ENCODE measurements around the gene FHIT.

Gene FHIT

DNA sequence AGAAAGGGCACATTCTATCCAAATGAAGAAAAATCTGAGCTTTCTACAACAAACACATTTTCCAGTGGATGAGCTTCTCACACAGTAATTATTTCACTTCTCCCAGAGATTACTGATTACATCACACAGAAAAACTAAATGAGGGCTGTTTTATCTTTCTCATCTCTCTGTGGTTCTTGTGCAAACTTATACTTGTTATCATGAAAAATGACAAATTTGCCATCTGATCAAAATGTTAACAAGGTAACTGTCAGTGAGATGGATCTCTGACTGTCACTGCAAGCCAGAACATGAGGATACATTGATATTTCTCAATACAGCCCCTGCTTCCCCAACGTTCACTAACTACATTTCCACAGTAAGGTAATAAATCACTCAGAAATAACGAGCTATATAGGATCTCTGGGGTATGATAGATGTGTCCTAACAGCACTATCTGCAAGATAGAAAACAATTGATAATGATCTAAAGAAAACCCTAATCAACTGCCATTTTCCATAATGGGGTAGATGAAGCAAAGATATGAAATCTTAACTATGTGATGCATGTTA is 1372.1 kb downstream of the FHIT start:
- H3K27ac Mint-ChIP-seq, result no peak overlapping the region
- DNase-seq, result no peak
- peaks cover under 1% of the 10 kb centered on the region for H3K36me3 Mint-ChIP-seq (ENCODE audit: low read depth)
- H3K27me3 Mint-ChIP-seq, result no peaks in the 10 kb centered on the region
- H3K4me3 Mint-ChIP-seq, result no peak overlapping the region
- H3K4me1 Mint-ChIP-seq (ENCODE audit: low read depth), result peaks cover 32% of the 10 kb centered on the region
- peaks cover 3% of the 10 kb centered on the region for H3K9me3 Mint-ChIP-seq

DNA sequence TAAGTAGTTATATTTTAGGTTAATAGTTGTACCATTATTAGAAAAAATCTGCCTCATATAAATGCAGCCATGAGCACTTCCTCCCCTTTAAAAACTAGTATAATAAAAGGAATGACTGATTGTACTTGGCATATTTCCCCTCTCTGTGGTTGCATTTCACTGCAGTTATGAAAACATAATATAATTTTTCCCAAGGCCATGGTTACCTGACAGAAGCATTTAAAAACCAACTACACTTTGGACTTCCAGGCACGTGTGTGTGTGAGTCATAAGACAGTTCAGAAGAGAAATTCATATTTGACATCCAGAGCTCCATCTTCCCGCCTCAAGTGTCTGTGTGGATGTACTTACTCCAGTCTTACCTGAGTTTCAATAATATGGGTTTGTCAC is 1373.2 kb downstream of the FHIT start:
- H3K36me3 Mint-ChIP-seq (ENCODE audit: low read depth), result peaks cover 2% of the 10 kb centered on the region
- H3K27me3 Mint-ChIP-seq, result no peaks in the 10 kb centered on the region
- H3K4me1 Mint-ChIP-seq (ENCODE audit: low read depth), result peaks cover 35% of the 10 kb centered on the region
- no peak for DNase-seq
- no peaks in the 10 kb centered on the region for H3K9me3 Mint-ChIP-seq
- H3K4me3 Mint-ChIP-seq, result no peak overlapping the region
- H3K27ac Mint-ChIP-seq, result no peak overlapping the region

DNA sequence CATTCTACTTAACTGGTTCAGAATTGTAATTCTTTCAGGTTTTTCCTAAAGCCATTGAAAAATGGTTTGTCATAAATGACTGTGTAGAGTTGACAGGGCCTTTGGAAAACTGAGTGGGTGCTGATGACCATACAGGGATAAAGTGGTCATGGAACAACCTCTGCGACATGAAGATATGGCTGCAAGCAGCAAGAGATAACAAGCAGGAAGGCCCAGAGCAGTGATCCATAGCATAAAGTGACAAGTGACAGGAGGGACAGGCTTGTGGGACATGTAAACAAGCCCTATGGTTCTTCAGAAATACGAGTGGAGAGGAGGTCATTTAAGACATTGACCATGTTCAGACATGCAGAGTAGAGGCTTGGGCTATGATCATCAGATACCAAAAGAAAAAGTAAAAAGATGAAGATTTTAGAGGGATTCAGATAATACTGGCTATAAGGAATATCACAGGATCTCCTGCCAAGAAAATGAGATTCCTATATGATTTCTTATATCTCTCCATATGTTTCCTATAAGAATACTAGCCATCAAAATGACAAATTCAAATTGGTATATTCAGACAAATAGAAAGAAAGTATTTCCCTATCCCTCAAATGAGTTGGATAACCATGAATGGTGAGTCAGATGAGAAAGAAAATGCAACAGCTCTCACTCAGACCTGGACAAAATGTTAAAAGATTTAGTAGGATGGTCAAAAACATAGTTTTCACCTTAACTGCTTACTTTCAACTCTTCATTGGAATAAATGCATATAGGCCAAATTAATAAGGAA is 1373.8 kb downstream of the FHIT start:
- Mint-ChIP-seq H3K27ac (no peak overlapping the region), H3K36me3 (ENCODE audit: low read depth) (peaks cover 2% of the 10 kb centered on the region), H3K4me1 (ENCODE audit: low read depth) (peaks cover 37% of the 10 kb centered on the region), H3K27me3 (no peaks in the 10 kb centered on the region), H3K4me3 (no peak overlapping the region), H3K9me3 (no peaks in the 10 kb centered on the region)
- no peak for DNase-seq

DNA sequence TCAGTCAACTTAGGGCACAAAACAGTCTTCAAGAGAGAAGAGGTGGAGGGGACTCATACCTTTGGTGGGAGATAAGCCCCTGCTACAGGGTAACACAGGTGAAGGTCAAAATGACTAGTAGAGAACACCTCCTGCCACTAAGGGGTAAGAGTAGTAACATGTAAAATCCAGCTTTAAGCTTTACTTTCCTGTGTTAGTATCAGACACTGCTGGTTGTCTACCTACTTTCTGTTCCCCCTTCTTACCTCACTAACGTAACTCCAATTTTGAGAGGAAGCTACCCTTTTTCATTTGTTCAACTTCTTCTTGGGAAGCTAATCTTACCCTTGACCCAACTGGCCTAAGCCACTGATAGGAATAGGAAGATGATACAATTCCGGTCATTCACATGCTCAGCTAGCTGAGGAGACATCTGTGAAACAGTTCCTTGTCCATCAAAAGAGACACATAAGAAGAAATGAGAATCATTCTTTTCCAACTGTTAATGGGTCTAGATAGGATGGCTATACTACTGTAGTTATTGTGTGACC is 1374.7 kb downstream of the FHIT start:
- Mint-ChIP-seq H3K9me3 (no peaks in the 10 kb centered on the region), H3K4me3 (no peak overlapping the region), H3K4me1 (ENCODE audit: low read depth) (peaks cover 41% of the 10 kb centered on the region), H3K36me3 (ENCODE audit: low read depth) (peaks cover 2% of the 10 kb centered on the region), H3K27me3 (no peaks in the 10 kb centered on the region), H3K27ac (no peak overlapping the region)
- no peak for DNase-seq

DNA sequence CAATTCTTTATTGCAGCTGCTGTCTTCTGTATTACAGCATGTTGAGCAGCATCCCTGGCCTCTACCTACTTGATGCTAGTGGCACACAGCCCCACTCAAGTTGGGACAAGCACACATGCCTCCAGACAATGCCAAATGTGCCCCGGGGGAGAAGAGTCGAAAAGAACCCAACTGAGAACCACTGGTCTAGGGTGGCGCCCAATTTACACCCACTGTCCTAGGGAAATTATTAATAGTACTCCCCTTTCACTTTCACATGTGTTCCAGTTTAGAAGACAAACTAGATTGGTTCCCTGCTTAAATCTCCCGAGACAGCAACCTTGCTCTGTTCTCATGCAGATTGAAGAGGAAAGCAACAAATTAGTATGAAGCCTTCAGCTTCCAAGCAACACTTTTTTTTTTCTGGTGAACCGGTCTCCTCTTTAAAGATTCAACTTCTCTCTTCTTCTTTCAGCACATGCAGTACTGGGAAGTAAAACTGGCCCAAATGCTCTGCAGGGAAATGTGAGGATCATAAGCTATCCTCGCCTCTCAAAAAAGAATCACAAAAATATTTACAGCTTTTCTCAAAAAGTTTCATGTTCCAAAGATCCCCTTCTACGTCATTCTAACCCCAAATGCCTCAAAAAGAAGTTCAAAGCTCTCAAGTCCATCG is 1377.5 kb downstream of the FHIT start:
- peaks cover 38% of the 10 kb centered on the region for H3K4me1 Mint-ChIP-seq (ENCODE audit: low read depth)
- H3K36me3 Mint-ChIP-seq (ENCODE audit: low read depth), result peaks cover 2% of the 10 kb centered on the region
- H3K27ac Mint-ChIP-seq, result no peak overlapping the region

DNA sequence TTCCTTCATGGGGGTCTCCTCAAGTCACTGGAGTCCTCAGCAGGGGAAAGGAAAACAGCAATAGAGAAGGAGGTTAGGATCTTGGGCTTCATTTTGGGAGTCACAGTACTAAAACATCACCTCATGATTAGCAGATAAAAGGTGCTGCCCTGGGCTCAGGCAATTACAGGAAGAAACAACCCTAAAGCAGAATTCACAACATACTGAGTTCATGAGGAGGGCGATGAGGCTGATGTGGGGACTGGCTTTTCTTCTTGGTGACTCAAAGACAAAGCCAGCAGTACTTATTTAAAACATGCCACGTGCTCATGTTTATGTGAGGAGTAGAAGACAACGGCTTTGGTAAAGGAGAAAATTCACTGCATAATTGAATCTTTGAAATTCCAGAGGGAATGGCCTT is 1379.1 kb downstream of the FHIT start:
- H3K4me3 Mint-ChIP-seq, result no peak overlapping the region
- H3K4me1 Mint-ChIP-seq (ENCODE audit: low read depth), result peaks cover 47% of the 10 kb centered on the region
- H3K9me3 Mint-ChIP-seq, result no peaks in the 10 kb centered on the region
- no peaks in the 10 kb centered on the region for H3K27me3 Mint-ChIP-seq
- no peak overlapping the region for H3K27ac Mint-ChIP-seq
- peaks cover 2% of the 10 kb centered on the region for H3K36me3 Mint-ChIP-seq (ENCODE audit: low read depth)
- no peak for DNase-seq

More for the DNA sequence above, 1377.5 kb downstream of the FHIT start:
- Mint-ChIP-seq H3K4me3 (no peak overlapping the region), H3K27me3 (no peaks in the 10 kb centered on the region), H3K9me3 (no peaks in the 10 kb centered on the region)
- DNase-seq, result no peak

DNA sequence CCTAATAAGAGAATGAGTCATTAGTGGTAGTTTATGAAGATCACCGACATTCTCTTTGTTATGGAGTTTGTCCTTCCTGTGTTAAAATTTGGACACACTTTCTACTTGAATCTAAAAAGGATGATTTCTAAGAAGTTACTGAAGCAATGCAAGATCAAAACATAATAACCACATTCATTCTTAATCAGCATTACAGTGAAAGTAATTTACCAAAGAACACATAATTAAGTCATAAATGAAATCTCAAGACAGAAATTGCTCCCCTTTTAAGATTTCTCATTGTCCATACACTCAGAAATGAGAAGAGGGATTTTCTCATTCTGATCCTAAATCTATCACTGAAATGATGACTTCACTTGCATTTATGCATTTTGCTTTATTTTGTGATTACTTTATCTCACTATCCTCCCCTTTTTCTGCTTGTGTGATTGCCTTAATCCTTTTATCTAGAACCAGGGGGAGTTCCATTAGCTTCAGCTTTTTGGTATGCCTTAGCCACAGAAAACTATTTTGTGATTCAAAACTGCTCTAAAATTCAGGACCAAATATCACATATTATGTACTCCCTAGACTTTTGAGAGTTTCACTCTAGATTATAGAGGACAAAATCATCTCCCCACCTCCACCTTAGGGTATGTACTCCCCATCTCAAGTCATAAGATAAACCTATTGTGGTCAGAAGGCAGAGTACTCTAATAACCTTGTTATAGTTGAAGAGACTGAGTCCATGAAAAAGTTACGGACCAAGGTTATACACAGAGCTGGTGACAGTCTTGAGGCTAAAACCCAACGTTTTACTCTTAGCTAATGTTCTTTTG is 1383.9 kb downstream of the FHIT start:
- Mint-ChIP-seq H3K9me3 (peaks cover 11% of the 10 kb centered on the region), H3K27ac (peak overlapping the region; percentile 70), H3K4me3 (no peak overlapping the region), H3K36me3 (ENCODE audit: low read depth) (peaks cover 2% of the 10 kb centered on the region), H3K4me1 (ENCODE audit: low read depth) (peaks cover 42% of the 10 kb centered on the region), H3K27me3 (no peaks in the 10 kb centered on the region)
- no peak for DNase-seq

DNA sequence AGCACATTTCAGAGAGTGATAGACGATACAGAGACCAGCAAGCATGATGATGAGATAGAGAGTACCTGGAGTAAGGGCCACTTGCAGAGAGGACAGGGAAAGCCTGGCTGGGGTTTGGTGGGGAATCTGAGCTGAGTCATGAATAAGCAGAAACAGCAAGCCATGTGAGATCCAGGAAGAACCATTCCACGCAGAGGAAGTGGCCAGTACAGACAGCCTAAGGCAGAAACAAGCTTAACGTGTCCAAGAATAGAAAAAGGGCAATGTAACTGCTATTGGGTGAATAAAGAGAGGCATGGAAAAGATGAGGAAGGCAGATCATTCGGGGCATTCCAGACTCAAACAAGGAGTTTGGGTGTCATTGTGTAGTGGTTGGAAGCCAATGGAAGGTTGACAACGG is 1385.2 kb downstream of the FHIT start:
- H3K36me3 Mint-ChIP-seq (ENCODE audit: low read depth), result peaks cover 4% of the 10 kb centered on the region
- H3K9me3 Mint-ChIP-seq, result peaks cover 16% of the 10 kb centered on the region
- DNase-seq, result no peak
- H3K4me1 Mint-ChIP-seq (ENCODE audit: low read depth), result peaks cover 33% of the 10 kb centered on the region
- no peaks in the 10 kb centered on the region for H3K27me3 Mint-ChIP-seq
- H3K27ac Mint-ChIP-seq, result no peak overlapping the region
- H3K4me3 Mint-ChIP-seq, result no peak overlapping the region

DNA sequence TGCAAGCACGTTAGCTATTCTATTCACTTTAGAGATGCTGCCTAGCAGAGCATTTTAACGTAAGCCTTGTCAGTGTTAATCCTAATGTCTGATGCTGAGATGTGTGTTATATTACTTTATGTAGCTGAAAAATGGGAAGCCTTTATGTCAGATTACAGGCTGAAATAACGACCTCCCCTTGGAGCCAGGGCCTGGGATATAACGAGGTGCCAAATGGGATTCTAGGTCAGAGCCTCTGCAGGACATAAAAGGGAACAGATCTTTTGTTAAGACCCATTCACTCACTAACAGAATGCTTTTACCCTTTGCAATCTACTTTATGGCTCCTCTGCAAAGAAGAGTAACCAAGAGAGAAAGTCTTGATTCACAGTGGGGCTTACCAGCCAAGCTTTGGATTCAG is 1385.9 kb downstream of the FHIT start:
- Mint-ChIP-seq H3K27ac (no peak overlapping the region), H3K27me3 (no peaks in the 10 kb centered on the region), H3K4me1 (ENCODE audit: low read depth) (peaks cover 33% of the 10 kb centered on the region), H3K9me3 (peaks cover 16% of the 10 kb centered on the region), H3K36me3 (ENCODE audit: low read depth) (peaks cover 4% of the 10 kb centered on the region), H3K4me3 (no peak overlapping the region)
- DNase-seq, result no peak

DNA sequence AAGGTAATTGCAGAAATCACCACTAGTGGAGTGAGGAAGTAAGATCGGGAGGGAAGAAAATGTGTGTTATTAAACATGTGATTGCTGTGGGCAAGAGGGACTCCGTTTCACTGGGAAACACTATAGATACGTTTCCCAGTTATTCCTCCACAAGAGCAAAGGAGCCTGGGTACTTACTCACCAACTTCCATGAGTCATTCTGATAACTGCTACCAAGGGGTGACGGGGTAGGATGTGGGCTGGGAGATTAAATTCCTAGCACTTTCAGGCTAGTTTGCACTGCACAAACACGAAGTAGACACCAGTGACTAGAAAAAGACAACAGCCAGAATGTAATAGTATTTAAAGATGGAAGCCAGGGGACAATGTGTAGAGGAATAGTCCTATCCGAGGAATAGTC is 1388.6 kb downstream of the FHIT start:
- no peak for DNase-seq
- H3K4me1 Mint-ChIP-seq (ENCODE audit: low read depth), result peaks cover 17% of the 10 kb centered on the region
- no peak overlapping the region for H3K4me3 Mint-ChIP-seq
- peaks cover 4% of the 10 kb centered on the region for H3K36me3 Mint-ChIP-seq (ENCODE audit: low read depth)
- no peak overlapping the region for H3K27ac Mint-ChIP-seq
- peaks cover 16% of the 10 kb centered on the region for H3K9me3 Mint-ChIP-seq
- H3K27me3 Mint-ChIP-seq, result no peaks in the 10 kb centered on the region

DNA sequence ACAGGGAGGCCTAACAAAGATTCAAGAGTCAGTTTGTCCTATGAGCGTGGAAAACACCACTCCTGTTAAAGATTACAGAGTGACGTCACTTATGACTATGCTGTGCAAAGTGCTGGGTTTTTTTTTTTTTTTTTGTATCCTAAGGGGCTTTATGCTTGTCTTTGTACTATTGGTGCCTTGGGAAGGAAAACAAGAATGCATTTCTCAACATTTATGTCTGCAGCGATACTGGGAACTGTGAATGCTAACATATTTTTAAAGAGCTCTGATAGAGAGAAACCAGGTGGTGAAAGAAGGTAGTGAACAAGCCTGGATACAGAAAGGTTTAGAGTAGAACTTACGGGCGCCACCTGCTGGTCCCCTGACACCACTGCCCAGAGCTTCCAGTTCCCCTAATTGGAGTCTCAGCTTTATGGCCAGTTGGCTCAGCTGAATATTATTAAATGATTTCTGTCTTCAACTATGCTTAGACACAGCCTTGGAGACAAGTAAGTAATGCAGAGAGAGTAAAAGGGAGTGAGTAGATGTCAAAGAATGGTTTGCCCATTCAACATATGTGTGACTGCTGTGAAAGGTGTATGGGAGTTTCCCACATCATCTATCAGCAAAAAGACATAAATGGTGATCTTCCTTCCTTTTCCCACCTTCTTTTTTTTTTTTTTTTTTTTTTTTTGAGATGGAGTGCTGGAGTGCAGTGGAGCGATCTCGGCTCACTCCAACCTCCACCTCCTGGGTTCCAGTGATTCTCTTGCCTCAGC is 1393.5 kb downstream of the FHIT start:
- H3K4me3 Mint-ChIP-seq, result no peak overlapping the region
- H3K27ac Mint-ChIP-seq, result no peak overlapping the region
- no peaks in the 10 kb centered on the region for H3K27me3 Mint-ChIP-seq
- peaks cover 8% of the 10 kb centered on the region for H3K9me3 Mint-ChIP-seq
- peak; percentile 82 for DNase-seq
- H3K36me3 Mint-ChIP-seq (ENCODE audit: low read depth), result peaks cover 2% of the 10 kb centered on the region
- H3K4me1 Mint-ChIP-seq (ENCODE audit: low read depth), result peaks cover 10% of the 10 kb centered on the region

DNA sequence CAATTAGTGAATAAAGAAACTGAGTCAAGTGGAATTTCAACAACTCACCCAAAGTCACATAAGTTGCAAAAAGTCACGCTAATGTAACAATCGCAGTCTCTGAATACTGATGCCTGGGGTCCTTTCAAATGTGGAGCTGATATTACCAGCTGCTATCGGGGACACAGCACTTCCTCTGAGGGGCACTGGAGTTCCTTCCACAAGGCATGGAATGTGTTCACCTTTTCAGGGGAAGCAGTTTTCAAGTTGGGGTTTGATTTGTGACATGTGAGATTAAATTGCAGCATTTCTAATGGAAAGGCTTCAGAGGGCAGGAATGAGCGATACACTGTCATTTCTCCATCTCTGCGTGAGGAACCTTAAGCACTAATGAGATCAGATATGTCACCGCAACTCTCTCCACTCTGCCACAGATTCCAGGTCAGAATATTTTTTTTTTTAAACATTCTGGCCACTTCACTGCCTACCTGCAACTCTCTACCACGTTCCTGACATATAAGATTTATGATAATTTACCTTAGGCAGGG is 1394.3 kb downstream of the FHIT start:
- peaks cover 1% of the 10 kb centered on the region for H3K36me3 Mint-ChIP-seq (ENCODE audit: low read depth)
- H3K4me1 Mint-ChIP-seq (ENCODE audit: low read depth), result peaks cover 7% of the 10 kb centered on the region
- no peak overlapping the region for H3K27ac Mint-ChIP-seq
- no peak for DNase-seq
- H3K4me3 Mint-ChIP-seq, result no peak overlapping the region
- no peaks in the 10 kb centered on the region for H3K27me3 Mint-ChIP-seq
- peaks cover 3% of the 10 kb centered on the region for H3K9me3 Mint-ChIP-seq

DNA sequence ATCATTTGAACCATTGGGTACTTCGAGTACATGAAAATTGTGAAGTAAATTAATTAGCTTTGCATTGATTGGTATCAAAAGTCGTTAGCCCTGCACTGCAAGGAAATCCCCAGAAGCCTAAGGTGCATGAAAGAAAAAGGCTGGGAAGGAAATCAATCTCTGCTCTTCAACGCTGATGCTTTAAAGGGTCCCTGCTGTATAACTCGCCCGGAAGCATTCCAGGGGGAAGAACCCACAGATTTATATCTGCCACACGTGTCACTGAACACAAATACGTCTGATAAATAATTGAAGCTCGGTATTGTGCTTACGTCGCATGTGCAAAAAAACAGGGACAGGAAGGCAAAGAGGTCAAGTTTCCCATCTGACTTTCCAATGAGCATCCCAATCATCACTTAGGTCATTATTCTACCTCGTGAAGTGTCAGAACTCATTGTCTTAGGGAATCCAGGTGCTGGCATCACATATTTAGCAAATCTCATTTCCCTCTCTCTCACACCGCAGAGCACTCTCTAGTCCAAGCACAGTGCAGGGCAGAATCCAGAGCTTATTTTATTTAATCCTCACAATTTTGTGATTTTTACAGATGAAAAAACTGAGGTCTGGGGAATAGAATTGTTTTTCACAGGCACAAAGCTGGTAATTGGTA is 1397.1 kb downstream of the FHIT start:
- Mint-ChIP-seq H3K4me1 (ENCODE audit: low read depth) (peaks cover 7% of the 10 kb centered on the region), H3K36me3 (ENCODE audit: low read depth) (peaks cover 2% of the 10 kb centered on the region), H3K9me3 (no peaks in the 10 kb centered on the region), H3K4me3 (no peak overlapping the region), H3K27me3 (no peaks in the 10 kb centered on the region), H3K27ac (no peak overlapping the region)
- DNase-seq, result no peak

Measured in activated T-cell treated with anti-CD3 and anti-CD28 coated beads, Interleukin-2, amount 50 U/mL, for 24 hours (primary cell).